Left colon (tissue), 2 donors: Measurements from ENCODE around the gene XPO6. TPM values are rescaled to one million over a fixed set of nuclear protein-coding genes. Genes with fewer than 3 reads are reported as not detected.
A peak's percentile ranks its signal among the peaks of the same experiment; 100 is the strongest.

Source experiments
- ATAC-seq: fragments of 200-7000 bp; cut with Tn5 transposase; one replicate; pipeline ENCODE4 v1.9.1; 2020; ENCODE audit warnings: mild to moderate bottlenecking, moderate library complexity
- DNase-seq, 2 donors: peaks; one replicate each; pipeline ENCODE4 v3.0.0-alpha.2; 2020
- intact Hi-C, 2 donors: fragments of 100-400 bp; cut with DNase I in 1 of 2; cut with micrococcal nuclease in 1 of 2; formaldehyde crosslinking; loops; one replicate each; pipeline versions ENCODE4 v1.11.2 to v1.14.0; 2022; cut with DNase I, micrococcal nuclease
- total RNA-seq, 2 donors: library from RNA; stranded (reverse); fragmentation: NEBNext Ultra II Directional; extraction: Animal tissue kit (Norgen Biotek cat#: 25700); gene quantifications; one replicate each; pipeline ENCODE4 v1.2.1, GENCODE V29; 2021
- donor health status: DM: no; HTN: no; CAD: no.
- donor health status: DM: yes; HTN: yes; CAD: no.

XPO6 gene
- total RNA-seq, 2 donors from 2014 or later, result 104 to 105 TPM

DNA sequence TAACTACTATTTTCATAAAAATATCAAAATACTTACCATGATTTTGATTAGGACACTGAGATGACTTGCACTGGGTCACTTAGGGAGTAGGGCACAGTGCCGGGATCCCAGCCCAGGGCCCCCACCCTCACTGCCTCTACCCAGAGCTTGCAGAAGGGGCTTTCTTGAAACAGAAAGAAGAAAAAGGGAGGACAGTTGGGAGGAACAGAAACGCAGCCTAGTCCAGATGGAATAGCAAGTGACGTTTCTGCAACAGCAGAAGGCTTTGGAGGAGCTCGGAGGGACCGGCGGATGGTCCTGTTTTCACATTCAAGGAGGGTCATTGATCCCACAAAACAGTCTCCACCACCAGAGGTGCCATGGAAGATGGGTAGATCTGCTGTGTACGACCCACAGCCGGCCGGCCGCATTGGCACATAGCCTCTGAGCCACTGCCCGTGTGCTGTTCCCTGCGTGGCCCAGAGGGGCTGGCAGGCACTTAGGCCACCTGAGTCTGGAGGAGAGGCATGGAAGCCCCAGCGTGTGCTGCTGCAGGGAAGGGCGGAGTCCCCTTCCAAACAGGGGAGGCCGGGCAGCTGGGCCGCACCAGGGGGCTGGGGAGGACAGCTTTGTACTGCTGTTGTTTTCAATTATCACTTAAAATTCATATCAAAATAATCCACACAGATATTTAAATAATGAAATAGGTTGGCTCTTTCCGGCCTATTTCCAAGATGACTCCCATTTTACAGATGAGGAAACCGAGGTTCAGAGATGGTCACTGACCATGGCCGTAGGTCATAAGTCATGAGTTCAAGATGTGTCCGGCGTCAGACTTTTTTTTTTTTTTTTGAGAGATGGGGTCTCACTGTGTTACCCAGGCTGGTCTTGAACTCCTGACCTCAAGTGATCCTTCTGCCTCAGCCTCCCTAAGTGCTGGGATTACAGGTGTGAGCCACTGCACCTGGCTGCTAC, 125.3 kb downstream of the XPO6 start:
- DNase-seq (no peak), ATAC-seq (no peak)
- intact Hi-C loops, result no loop called here

DNA sequence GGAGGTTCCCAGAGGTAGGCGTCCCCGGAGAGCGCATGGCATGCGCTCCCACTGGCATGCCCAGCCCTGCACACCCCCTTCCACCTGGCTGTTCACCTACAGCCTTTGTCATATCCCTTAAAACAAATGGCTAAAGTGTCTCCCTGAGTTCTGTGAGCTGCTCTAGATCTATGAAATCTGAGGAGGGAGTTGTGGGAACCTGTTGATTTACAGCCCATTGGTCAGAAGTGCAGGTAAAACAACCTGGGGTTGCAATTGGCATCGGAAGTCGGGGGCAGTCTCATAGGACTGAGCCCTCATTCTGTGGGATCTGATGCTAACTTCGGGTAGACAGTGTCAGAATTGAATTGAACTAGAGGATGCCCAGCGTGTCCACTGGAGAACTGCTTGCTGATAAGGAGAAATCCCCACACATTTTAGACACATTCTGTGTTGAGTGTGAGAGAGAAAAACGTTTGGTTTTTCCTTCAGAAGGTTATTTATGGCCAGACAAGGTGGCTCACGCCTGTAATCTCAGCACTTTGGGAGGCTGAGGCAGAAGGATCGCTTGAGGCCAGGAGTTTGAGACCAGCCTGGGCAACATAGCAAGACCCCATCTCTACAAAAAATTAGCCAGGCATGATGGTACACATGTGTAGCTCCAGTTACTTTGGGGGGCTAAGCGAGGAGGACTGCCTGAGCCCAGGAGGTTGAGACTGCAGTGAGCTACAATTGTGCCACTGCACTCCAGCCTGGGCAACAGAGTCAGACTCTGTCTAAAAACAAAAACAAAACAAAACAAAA, 126.2 kb downstream of the XPO6 start:
- DNase-seq, result no peak
- intact Hi-C loops, result no loop called here
- ATAC-seq, result no peak

DNA sequence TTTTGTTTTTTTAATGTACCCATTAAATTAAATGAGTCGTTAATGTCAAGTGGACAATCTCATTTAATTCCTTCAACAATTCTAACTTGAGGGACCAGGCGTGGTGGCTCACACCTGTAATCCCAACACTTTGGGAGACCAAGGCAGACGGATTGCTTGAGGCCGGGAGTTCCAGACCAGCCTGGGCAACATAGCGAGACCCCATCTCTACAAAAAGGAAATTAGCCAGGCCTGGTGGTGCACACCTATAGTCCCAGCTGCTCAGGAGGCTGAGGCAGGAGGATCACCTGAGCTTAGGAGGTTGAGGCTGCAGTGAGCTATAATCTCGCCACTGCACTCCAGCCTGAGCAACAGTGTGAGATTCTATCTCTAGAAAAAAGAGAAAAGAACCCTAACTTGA, 127.6 kb downstream of the XPO6 start:
- intact Hi-C loops, result no loop called here
- ATAC-seq, result no peak
- DNase-seq, result no peak

DNA sequence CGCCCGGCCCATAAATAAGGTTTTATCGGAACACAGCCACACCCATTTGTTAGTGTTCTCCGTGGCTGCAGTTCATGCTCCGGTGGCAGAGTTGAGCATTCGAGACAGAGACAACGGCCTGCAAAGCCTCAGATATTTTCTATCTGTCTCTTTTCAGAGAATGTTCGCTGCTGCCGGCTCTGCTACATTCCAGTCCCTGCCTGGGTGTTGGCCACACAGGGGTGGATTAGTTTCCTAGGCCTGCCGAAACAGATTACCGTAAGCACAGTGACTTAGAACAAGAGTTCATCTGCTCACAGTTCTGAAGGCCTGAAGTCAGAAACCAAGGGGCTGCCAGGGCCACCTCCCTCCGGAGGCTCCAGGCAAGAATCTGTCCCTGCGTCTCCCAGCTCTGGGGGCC, 129.1 kb downstream of the XPO6 start:
- intact Hi-C loops, result no loop called here
- DNase-seq (peak in 1 of 2 donors; percentile 33), ATAC-seq (peak; percentile 84)

DNA sequence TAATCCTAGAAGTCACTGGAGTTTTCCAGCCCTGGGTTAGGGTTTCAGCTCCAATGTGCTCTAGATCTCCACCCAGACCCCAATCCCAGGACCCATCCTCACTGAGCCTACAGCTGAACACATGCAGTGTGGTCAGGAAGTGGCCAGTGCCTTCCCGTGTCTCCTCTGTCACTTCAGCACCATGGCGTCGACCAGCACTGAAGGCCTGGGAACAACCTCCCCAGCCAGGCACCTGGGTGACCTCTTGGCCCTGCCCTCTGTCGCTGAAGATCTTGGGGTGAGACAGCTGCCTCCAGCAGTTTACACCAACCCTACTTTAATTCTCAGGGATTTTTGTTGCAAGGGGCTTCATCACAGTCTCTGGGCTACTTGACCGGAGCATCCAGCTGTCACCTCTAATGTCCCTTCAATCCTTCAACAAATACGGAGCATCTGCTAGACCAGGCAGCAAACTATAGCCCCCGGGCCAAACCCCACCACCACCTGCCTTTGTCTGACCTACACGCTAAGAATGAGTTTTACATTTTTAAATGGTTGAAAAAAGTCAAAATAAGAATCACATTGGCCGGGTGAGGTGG, 130.3 kb downstream of the XPO6 start:
- ATAC-seq (no peak), DNase-seq (no peak)
- intact Hi-C loops, result no loop called here

DNA sequence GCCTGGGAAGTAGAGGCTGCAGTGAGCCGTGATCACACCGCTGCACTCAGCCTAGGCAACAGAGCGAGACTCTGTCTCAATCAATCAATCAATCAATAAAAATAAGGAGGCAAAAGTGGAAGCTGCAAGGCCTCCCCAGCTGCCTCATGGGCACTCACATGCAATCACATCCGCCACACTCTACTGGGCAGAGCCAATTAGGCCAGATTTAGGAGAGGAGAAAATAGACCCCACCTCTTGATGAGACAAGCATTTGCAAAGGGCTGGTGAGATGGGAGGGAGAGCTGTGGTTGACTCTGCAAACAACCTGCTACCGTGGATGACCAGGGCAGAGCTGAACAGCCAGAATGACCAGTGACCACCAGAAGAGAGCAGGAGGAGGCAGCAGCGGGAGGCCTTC, 133.5 kb downstream of the XPO6 start:
- ATAC-seq (no peak), DNase-seq (no peak)
- intact Hi-C loops, result no loop called here

DNA sequence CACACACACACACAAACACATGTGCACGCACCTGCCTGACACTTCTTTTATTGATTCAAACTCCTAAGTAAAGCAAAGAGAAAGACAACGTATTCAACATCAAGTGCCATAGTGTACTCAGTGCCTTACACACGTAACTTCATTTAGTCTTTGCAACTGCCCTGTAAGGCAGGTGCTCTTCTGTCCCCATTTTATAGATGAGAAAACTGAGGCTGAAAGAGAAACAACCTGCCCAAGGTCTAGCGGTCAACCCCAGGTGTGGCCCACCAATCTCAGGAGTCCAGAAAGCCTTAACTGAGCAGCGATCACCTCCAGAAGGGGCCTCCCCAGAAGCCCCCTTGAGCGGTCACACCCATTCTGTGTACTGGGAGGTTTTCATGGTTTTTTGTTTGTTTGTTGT, 137.9 kb downstream of the XPO6 start:
- DNase-seq (no peak), ATAC-seq (no peak)
- intact Hi-C loops, result no loop called here

DNA sequence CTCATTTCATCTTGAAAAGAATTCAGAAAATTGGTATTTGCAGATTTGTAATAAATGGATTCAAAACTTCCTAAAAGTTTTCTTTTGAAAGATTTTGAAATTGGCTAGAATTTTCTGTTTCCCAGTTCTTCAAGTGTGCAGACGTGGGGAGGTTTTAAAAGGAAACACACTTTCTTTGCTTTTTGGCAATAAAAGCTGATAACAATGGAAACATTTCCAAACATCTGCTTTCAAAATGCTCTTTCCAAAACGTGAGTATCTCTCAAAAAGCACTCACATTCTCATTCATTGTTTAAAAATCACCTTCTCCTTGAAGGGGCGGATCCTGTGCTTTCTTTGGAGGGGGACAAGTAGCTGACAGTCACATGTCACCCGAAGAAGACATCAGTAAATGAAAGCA, 139.7 kb downstream of the XPO6 start:
- ATAC-seq (no peak), DNase-seq (no peak)
- intact Hi-C loops, result no loop called here

DNA sequence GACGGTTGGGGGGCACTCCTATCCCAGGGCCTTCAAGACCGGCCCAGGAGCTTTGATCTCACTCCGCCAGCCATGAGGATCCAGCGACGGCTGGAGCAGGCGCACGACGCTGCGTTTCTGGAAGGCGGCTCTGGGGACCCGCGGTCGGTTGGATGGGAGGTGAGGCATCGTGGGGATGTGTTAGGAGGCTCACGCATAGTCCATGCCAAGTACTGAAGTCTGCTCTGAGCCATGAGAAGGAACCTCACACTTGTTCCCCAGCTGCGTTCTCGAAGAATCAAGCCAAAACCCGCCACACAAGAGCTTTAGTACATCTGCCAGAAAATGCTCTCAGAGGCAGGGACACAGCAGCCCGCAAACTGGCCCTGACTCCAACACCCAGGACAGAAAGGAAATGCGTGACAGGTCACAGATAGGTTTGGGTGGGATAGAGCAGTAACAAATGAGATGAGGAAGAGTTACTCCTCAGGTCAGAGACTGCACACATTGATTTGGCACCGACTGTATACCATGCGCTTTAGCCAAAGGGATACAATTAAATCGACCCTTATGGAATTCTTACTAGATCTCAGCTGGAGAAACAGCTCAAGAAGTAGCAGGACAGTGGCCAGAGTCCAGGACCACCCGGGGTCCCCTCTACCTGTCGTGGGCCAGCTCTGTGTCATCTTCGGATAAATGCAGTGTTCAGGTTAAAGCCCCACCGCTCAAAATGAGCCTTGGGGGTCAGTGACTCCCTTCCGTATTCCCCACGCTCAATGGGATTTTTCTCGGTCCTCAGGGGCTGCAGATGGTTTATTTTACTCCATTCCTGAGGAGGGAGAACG, 141.6 kb downstream of the XPO6 start:
- ATAC-seq, result no peak
- no peak for DNase-seq
- intact Hi-C loops, result no loop called here

DNA sequence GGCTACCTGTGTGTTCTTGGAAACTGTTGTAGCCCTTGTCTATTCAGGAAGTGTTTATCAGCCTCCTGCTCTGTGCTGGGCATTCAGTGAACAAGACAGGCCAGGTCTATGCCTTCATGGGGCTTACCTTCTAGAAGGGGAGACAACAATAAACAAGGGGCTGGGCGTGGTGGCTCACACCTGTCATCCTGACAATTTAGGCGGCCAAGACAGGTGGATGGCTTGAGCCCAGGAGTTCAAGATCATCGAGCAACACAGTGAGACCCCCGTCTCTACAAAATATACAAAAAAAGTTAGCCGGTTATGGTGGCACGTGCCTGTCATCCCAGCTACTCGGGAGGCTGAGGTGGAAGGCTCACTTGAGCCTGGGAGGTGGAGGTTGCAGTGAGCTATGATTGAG, 142.8 kb downstream of the XPO6 start:
- ATAC-seq, result no peak

DNA sequence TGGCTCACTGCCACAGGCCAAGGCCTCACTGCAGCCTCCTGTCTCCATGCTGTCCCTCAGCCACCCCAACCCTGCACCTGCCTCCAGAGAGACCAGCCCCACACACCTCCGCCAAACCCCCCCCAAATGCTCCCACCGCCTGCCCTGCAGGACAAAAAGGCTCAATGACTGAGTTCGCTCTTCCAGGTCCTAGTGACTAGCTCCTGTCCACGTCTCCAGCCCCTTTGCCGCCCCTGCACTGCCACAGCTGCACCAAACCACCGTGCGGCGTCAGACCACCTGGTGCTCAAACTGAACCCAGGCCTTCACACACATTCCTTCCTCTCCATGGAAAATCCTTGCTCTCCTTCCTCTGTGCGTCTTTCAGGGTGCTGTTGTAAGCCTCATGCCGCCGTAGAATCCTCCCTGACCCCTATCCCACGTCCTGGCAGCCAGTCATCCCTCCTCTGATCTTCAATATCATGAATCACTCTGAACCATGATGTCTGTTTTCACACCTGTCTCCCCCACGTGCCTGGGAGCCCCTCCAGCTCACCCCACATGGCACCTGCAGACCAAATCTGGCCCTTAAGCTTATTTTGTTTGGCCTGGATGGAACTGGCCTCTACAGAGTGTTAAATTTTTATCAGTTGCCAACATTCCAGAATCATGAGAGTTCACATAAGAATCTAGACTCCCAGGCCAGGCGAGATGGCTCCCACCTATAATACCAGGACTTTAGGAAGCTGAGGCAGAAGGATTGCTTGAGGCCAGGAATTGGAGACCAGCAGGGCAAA, 144.0 kb downstream of the XPO6 start:
- no peak for ATAC-seq
- DNase-seq, result no peak
- intact Hi-C loops, result no loop called here

More for the DNA sequence above, 142.8 kb downstream of the XPO6 start:
- intact Hi-C loops, result no loop called here
- no peak for DNase-seq

DNA sequence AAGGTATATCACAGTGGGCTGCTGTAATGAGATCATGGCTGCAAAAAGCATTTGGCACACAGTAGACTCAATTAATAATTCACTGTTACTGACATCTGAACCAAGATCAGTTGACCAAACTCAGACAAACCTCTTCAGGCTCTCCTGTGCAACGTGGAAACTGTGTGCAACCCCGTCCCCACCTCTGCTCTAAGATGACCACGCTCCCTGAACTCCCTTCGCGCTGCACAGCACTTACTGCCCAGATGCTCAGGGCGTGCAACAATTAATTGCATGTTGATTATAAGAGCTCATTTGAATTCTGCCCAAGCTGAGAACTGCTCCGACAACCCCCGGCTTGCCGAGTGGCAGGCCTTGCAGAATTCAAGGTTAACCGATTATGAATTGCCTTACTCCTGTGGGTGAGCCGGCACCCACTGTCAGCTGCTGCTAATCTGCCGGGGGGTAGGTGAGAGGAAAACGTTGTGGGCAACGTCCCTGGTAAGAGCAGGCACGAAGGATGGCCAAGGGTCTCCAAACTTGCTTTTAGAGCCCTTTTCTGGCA, 147.0 kb downstream of the XPO6 start:
- DNase-seq (no peak), ATAC-seq (no peak)
- intact Hi-C loops, result no loop called here

DNA sequence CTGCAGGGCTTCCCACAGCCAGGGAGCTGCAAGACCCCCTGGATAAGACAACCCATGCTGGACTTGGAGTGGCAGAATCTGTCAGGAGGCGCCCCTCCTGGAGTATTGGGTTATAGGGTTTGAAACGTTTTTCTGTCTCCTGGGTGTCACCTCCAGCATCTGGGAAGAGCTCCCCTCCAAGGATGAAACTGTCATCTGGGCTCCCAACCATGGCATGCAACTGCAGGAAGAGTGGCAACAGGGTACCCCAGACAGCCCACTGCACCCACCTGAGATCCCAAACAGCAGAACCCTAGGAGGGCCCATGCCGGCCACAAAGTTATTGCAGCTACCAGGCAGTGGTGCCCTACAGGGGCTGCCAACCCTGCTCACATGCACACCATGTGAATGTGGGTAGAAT, 147.6 kb downstream of the XPO6 start:
- ATAC-seq, result no peak
- intact Hi-C loops, result no loop called here

DNA sequence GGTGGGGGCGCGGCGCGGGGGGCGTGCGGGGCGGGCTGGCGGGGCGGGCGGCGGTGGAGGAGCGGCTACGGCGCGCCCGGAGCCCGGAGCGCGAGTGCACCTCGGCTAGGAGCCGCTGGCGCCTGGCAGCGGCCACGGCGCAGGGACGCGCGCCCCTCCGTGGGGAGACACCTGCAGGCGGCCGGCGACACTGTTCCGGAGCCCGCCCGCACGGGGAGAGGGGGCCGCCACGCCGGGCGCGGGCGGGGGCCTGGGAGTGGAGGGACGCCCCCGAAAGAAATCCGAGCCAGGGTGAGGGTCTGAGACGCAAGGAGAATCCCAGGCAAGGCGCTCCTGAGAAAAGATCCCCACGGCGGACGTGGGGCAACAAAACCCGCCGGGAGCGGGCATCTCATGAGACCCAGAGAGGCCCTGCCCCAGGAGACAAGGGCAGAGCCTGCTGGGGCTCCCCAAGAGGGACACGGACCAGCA, 148.1 kb downstream of the XPO6 start, which contains the start of gene GSG1L:
Gene GSG1L (minus strand): TSS at position 124 of the 471 bp plus-strand sequence. CDS start 290 bp downstream, outside the sequence.
- intact Hi-C loops, result no loop called here
- ATAC-seq, result no peak
- no peak for DNase-seq

More for the DNA sequence above, 147.6 kb downstream of the XPO6 start:
- DNase-seq, result no peak

DNA sequence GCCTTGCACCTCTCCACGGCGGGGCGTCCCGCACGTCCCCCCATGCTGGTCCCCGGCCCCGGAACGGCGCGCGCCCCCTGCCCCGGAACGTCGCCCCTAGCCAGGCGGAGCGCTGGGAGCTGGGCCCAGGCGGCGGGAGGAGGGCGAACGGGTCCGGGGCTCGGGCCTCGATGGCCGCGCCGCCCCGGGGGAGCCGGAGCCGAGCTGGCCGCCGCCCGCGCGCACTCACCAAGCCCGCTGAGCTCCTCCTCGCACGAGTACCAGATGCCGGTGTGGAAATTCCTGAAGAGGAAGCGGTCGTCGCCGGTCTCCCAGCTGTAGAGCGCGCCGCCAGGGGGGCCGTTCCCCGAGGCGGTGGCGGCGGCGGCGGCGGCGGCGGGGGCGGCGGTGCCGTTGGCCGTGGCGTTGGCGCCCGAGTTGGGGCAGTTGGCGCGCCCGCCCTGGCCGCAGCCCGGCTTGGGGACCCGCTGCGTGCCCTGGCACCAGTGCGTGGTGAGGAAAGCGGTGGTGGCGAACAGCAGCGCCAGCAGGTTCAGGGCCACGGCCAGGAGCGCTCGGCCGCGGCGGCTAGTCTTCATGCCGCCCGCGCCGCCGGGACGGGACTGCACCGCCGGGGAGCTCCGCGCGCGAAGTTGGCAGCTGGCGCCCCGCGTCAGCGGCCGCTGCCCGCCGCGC, 148.8 kb downstream of the XPO6 start:
- intact Hi-C loops, result no loop called here
- DNase-seq (no peak), ATAC-seq (no peak)

DNA sequence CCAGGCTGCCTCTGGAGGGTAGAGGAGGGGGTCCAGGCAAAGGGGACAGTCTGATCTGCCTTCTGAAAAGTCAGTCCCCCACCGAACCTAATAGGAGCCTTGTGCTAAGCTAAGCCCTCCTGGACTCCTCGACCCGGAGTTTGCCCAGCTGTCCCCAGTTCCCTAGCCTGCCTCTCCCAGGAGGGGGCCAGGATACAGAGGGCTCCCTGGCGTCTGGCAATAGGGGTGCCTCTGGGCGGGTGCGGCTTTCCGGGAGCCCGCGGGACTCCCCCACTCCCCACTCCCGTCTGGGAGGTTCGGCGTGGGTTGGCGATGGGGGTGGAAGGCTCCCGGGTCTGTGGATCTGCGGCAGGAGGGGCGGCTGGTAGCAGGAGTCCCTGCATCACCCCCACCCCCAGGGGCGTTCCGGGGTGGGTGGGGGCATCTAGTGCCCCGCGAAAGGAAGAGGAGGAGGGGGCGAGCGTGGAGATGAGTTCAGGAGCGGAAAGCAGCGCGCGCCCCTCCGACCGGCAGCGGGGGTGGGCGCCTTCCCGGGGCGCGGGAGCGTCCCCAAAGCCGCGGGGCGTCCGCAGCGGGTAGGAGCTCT, 149.4 kb downstream of the XPO6 start:
- intact Hi-C loops, result no loop called here
- ATAC-seq, result no peak
- DNase-seq, result no peak
